ENCODE results near the gene TICAM2. TPM values are rescaled to one million over a fixed set of nuclear protein-coding genes. Genes with fewer than 3 reads are reported as not detected.

The TICAM2 gene
- total and polyA plus RNA-seq, 10 of the 15 experiments (the other 5 are each of a cell fraction or from before 2014, with no cell fraction given) = 0.14 to 7.0 (median 2.9) TPM

DNA sequence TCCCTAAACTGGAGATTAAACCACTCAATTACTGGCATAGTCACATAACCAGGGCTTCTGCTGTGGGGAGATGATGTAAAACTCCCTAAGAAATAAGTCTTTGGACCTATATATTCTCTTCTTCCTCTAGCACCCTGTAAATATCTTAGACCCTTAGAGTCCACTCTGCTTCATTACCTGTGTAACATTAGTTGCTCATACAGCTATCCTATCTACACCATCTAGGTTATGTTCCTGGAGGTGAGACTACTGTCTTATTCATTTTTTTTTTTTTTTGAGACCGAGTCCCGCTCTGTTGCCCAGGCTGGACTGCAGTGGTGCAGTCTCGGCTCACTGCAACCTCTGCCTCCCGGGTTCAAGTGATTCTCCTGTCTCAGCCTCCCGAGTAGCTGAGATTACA, 9.6 kb upstream of the TICAM2 start:
- CTCF ChIA-PET = no interaction called here
- H3K4me2 ChIP-seq (ENCODE audit: control insufficient read depth, insufficient read depth) = no peak overlapping the region
- DNase-seq (ENCODE audit: low read depth, low spot score) (no peak), FAIRE-seq (no peak), ATAC-seq (peak; percentile 23)
- H3K36me3 ChIP-seq (ENCODE audit: control insufficient read depth in 2 of 2, insufficient read depth in 2 of 2, low read length in 1 of 2) = peaks cover 0 to 13% of the 10 kb centered on the region in 2 experiments; a peak in 2 of 4 replicates
- intact Hi-C loops (cut with micrococcal nuclease; ENCODE audit: unreplicated experiment) = no loop called here
- SMC1A ChIA-PET (ENCODE audit: uncharacterized antibody, unreplicated experiment) = no interaction called here
- no TSS peak for BruUV-seq (replicated peaks)
- H3K9ac ChIP-seq (ENCODE audit: control insufficient read depth, insufficient read depth, low read length) = no peak overlapping the region
- POLR2A ChIA-PET = interaction anchor here (0.7 to 1.2 kb wide), 4 partner anchors 11 to 752 kb away, joined by 3 to 5 read pairs (median 3); no protein-coding TSS in a partner anchor
- H3K27ac ChIP-seq (ENCODE audit: control insufficient read depth, insufficient read depth) = no peak overlapping the region
- no peak overlapping the region for H3K4me3 ChIP-seq
- peaks cover 2% of the 10 kb centered on the region for H3K79me2 ChIP-seq (ENCODE audit: control insufficient read depth, insufficient read depth, low read length)
- 95% methylated on average over 5 of the region's 5 CpGs for WGBS (ENCODE audit: insufficient coverage, insufficient replicate concordance, low lambda C conversion rate, missing lambda C conversion rate)
- no peaks in the 10 kb centered on the region for H3K4me1 ChIP-seq (ENCODE audit: control insufficient read depth, insufficient read depth, low read length)
- in situ Hi-C loops (cut with MboI) = no loop called here
- RAD21 ChIA-PET (ENCODE audit: unreplicated experiment) = no interaction called here
- H3K27me3 ChIP-seq (replicated peaks in 1 of 2; ENCODE audit: control insufficient read depth in 2 of 2, insufficient read depth in 2 of 2, low read length in 1 of 2) = no peaks in the 10 kb centered on the region
- no peaks in the 10 kb centered on the region for H4K20me1 ChIP-seq (ENCODE audit: control insufficient read depth, insufficient read depth)
- no peaks in the 10 kb centered on the region for H3K9me3 ChIP-seq (replicated peaks; ENCODE audit: control insufficient read depth, insufficient read depth, low read length)
- no peak overlapping the region for H2AFZ ChIP-seq (ENCODE audit: control insufficient read depth, low read depth, low read length)
- TF ChIP-seq BCLAF1 (IDR thresholded peaks at IDR 0.05) = no peak
- no peak for TF ChIP-seq TAF1 (IDR thresholded peaks at IDR 0.05; ENCODE audit: borderline replicate concordance, low read depth, low read length)
- no peak for TF ChIP-seq ZNF24 (IDR thresholded peaks at IDR 0.05)
- TF ChIP-seq TCF3 (IDR thresholded peaks at IDR 0.05; ENCODE audit: borderline replicate concordance, insufficient read depth, low read depth, low read length) = no peak
- TF ChIP-seq E2F4 (IDR thresholded peaks at IDR 0.05; ENCODE audit: low read depth, low read length) = no peak
- TF ChIP-seq PBX3 (IDR thresholded peaks at IDR 0.05; ENCODE audit: insufficient replicate concordance, low read depth, low read length) = no peak
- no peak for TF ChIP-seq NKRF (conservative IDR thresholded peaks at IDR 0.05)
- no peak for TF ChIP-seq ZNF622 (IDR thresholded peaks at IDR 0.05)
- no peak for TF ChIP-seq ESRRA (IDR thresholded peaks at IDR 0.05; ENCODE audit: low read length)
- TF ChIP-seq SKIL (IDR thresholded peaks at IDR 0.05; ENCODE audit: low read depth, poor library complexity, severe bottlenecking) = no peak
- TF ChIP-seq NRF1 (conservative IDR thresholded peaks at IDR 0.05; ENCODE audit: low read depth, low read length) = no peak
- no peak for TF ChIP-seq NFYB (IDR thresholded peaks at IDR 0.05; ENCODE audit: insufficient read depth, low read depth, low read length)
- TF ChIP-seq SUPT20H (IDR thresholded peaks at IDR 0.05; ENCODE audit: borderline replicate concordance, control insufficient read depth, low read depth, low read length) = no peak
- no peak for TF ChIP-seq BHLHE40 (IDR thresholded peaks at IDR 0.05; ENCODE audit: borderline replicate concordance in 1 of 2, low read depth in 2 of 2, low read length in 1 of 2)
- TF ChIP-seq RB1 (IDR thresholded peaks at IDR 0.05; ENCODE audit: borderline replicate concordance) = no peak

Data from GM12878 (cell line).